Mucosa of descending colon (tissue), 3 donors: ENCODE measurements around the gene TRIM65. TPM values are rescaled to one million over a fixed set of nuclear protein-coding genes. Genes with fewer than 3 reads are reported as not detected.

Experiments
- ATAC-seq: fragments of 200-7000 bp; cut with Tn5 transposase; one replicate; pipeline ENCODE4 v1.9.1; 2020; ENCODE audit warnings: mild to moderate bottlenecking, moderate library complexity
- DNase-seq, 3 donors: peaks; one replicate each; pipeline ENCODE4 v3.0.0-alpha.2; 2020
- H3K36me3 ChIP-seq: fragments of 200-600 bp; one replicate; pipeline ENCODE4 v1.8.0; 2021; ENCODE audit warnings: low read depth, mild to moderate bottlenecking
- H3K4me1 ChIP-seq: fragments of 200-600 bp; one replicate; pipeline ENCODE4 v1.8.0; 2021; ENCODE audit warnings: low read depth, mild to moderate bottlenecking
- H3K4me3 ChIP-seq: fragments of 200-600 bp; one replicate; pipeline ENCODE4 v1.8.0; 2021; ENCODE audit warnings: mild to moderate bottlenecking
- H3K9me3 ChIP-seq: fragments of 200-600 bp; one replicate; pipeline ENCODE4 v1.8.0; 2021; ENCODE audit warnings: mild to moderate bottlenecking
- intact Hi-C, 2 donors: fragments of 100-400 bp; cut with DNase I in 1 of 2; cut with micrococcal nuclease in 1 of 2; formaldehyde crosslinking; loops; one replicate each; pipeline versions ENCODE4 v1.11.0 to v1.11.1; 2022; cut with DNase I, micrococcal nuclease
- total RNA-seq, 3 donors: library from RNA; stranded (reverse); fragmentation: NEBNext Ultra II Directional in 2 of 3; extraction: Animal tissue kit (Norgen Biotek cat#: 25700) in 2 of 3; gene quantifications; one replicate each; pipeline versions ENCODE4 v1.2.1 to v1.2.4, GENCODE V29; 2021 to 2023
- TF ChIP-seq, protein P1 (sequence below): fragments of 200-600 bp; IDR thresholded peaks from one replicate; pipeline ENCODE4 v1.8.0; 2022; ENCODE audit warnings: antibody characterized with exemption, mild to moderate bottlenecking
- donor health status: DM: no; HTN: no; CAD: no; lungs with moderate emphysema.
- donor health status: DM: no; HTN: no; CAD: no.
- donor health status: DM: no; HTN: yes; CAD: no.

TRIM65 gene
- total RNA-seq, 3 donors from 2014 or later: 13.7 to 23.8 (median 15.4) TPM

DNA sequence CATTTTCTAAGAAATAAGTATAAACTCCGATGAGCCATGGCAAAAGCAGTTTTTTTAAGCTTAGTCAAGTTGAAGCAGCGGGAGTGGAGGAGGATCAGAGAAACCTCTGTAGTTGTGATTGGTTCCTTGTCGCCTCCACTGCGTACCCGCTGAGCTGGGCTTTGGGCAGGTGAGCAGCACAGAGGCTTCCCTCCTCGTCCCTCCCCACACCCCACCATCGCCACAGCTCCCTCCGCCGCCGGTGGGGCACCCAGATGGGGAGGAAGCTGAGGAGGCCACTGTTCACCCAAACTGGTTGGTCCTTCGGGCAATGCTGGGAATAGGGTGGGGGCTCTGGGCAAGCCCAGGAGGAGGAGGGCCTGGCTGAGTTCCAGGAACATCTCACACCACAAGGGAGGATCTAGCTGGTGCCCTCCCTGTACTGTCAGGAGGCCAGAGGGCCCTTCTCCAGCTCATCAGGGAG, 13.1 kb upstream of the TRIM65 start:
- ATAC-seq: peak; percentile 19
- Histone ChIP-seq H3K36me3 (no peaks in the 10 kb centered on the region), H3K4me1 (peaks cover 5% of the 10 kb centered on the region), H3K9me3 (no peaks in the 10 kb centered on the region), H3K4me3 (no peak overlapping the region)
- TF ChIP-seq, protein P1, sequence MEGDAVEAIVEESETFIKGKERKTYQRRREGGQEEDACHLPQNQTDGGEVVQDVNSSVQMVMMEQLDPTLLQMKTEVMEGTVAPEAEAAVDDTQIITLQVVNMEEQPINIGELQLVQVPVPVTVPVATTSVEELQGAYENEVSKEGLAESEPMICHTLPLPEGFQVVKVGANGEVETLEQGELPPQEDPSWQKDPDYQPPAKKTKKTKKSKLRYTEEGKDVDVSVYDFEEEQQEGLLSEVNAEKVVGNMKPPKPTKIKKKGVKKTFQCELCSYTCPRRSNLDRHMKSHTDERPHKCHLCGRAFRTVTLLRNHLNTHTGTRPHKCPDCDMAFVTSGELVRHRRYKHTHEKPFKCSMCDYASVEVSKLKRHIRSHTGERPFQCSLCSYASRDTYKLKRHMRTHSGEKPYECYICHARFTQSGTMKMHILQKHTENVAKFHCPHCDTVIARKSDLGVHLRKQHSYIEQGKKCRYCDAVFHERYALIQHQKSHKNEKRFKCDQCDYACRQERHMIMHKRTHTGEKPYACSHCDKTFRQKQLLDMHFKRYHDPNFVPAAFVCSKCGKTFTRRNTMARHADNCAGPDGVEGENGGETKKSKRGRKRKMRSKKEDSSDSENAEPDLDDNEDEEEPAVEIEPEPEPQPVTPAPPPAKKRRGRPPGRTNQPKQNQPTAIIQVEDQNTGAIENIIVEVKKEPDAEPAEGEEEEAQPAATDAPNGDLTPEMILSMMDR: no peak
- no peak for DNase-seq
- intact Hi-C loops: loop anchor here (10.0 kb wide), 1 partner anchor 95 kb away; the partner anchor contains the start of gene CDK3 (in 2 of the 2)

DNA sequence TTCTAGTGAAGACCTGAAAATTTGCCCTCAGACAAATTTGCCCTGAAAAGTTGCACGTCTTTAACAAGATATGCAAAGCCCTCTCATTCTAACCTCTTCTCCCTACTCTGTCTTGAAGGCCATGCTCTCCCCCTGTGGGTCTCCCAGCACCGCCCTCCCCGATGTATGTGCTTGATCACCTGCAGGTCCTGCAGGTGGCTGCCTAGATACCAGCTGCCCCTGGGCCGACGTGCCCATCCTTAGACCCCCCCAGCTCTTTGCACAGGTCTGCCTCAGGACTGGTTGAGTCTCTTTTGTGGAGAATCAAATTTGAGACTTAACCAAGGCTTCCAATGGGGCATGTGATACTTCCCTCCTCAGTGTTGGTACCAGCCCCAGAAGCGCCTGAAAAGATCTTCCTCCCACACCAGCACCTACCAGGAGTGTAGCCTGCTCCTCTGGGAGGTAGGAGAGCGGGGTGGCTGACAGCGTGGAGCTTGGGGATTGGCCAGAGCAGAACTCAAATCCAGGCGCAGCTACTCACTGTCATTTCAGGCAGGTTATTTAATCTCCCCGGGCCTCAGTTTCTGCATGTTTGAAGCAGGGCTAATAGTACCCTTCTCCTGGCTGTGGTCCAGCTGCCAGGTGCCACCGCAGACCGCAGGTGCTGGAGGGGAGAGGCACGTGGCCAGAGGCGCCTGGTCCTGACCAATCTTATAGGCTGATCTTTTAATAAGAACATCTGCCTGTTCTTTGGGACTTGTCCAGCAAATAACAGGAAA, 12.5 kb upstream of the TRIM65 start:
- intact Hi-C loops: loop anchor here (10.0 kb wide), 1 partner anchor 96 kb away; the partner anchor contains the start of gene CDK3 (in 2 of the 2)
- Histone ChIP-seq H3K4me3 (no peak overlapping the region), H3K36me3 (no peaks in the 10 kb centered on the region), H3K9me3 (no peaks in the 10 kb centered on the region), H3K4me1 (peaks cover 5% of the 10 kb centered on the region)
- DNase-seq: no peak
- ATAC-seq: no peak
- TF ChIP-seq, protein P1: no peak

DNA sequence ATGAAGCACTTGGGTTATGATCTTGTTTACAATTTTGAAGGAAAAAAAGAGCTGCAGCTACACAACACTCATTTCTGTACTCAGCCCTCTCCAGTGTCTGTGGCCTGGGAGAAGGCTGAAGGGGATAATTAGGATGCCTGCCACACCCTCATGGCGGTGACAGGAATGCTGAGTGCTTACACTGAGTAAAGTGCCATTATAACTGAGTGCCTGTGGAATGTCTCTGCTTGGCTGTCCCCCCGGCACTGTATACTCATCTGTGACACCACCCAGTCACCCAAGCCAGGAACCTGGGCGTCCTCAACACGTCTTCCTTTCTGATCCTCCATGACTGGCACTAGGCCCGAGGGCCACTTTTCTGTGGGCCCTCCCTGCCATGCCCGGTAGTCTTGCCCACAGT, 11.4 kb upstream of the TRIM65 start:
- Histone ChIP-seq H3K36me3 (no peaks in the 10 kb centered on the region), H3K4me1 (peaks cover 12% of the 10 kb centered on the region), H3K9me3 (no peaks in the 10 kb centered on the region), H3K4me3 (no peak overlapping the region)
- TF ChIP-seq, protein P1: no peak
- no peak for ATAC-seq
- intact Hi-C loops: loop anchor here (10.0 kb wide), 1 partner anchor 97 kb away; the partner anchor contains the start of gene CDK3 (in 2 of the 2)
- no peak for DNase-seq

DNA sequence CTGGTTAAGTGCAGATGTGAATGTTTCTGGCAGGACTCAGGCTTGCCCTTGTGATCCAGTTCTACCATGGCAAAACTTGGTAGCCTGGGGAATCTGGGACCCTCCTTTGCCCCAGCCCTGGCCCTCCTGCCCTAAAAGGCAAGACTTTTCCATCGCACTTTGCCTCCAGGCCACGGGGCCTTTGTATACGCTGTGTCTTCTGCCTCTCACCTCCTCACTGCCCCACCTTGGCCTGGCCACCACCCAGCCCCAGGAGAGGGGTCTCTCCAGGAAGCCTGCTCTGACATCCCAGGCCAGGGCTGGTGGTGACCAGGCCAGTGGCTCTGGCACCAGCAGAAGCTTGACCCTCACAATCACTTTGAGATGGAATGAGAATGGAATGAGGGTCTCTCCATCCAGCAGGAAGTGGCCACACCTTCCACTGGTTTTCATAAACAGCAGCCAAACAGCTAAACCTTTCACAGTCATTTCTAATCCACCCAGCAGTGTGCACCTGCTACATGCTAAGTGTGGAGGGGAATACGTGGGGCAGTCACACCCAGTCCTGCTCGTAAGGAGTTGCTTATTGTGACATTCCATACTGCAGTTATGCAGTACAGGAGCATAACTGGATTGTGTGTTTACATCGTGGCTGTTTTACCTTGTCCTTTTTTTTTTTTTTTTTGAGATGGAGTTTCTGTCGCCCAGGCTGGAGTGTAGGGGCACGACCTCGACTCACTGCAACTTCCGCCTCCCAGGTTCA, 9.6 kb upstream of the TRIM65 start:
- DNase-seq (no peak), ATAC-seq (no peak)
- Histone ChIP-seq H3K36me3 (no peaks in the 10 kb centered on the region), H3K4me3 (no peak overlapping the region), H3K4me1 (peaks cover 12% of the 10 kb centered on the region), H3K9me3 (no peaks in the 10 kb centered on the region)
- TF ChIP-seq, protein P1: no peak
- intact Hi-C loops: loop anchor here (10.0 kb wide), 1 partner anchor 98 kb away; the partner anchor contains the start of gene CDK3 (in 2 of the 2)

DNA sequence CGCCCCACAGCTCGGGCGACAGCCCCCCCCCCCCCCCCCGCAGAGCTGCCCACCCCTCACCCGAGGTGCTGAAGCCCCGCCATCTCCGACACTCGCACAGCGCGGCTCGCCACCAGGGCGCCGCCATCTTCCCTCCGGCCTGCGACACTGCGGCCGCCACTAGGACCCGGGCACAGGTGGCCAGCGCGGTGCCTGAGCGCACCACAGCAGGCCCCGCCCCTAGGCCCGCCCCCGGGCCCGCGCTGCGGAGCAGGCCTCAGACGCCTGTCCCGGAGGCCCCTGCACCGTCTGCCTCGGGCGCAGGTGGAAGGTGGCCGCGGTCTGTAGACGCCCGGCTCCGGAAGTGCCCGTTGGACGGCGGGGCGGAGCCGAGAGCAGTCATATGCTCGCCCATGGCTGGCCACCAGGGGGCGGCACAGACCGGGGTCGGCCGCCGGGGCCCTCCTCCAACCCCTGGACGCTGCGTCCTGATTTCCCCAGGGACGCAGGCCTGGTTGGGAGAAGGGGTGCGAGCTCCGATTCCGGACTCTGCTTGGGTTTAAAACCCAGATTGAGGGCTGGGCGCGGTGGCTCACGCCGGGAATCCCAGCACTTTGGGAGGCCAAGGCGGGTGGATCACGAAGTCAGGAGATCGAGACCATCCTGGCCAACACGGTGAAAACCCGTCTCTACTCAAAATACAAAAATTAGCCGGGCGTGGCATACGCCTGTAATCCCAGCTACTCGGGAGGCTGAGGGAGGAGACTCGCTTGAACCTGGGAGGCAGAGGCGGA, 8.2 kb upstream of the TRIM65 start, which contains the start of gene MRPL38:
MRPL38 (minus strand) TSS at position 136 of the 773 bp plus-strand sequence; CDS start at position 127, 9 bp downstream.
- Histone ChIP-seq H3K4me1 (peaks cover 7% of the 10 kb centered on the region), H3K36me3 (no peaks in the 10 kb centered on the region), H3K4me3 (peak within 1 kb of the TSS; percentile 74), H3K9me3 (no peaks in the 10 kb centered on the region)
- intact Hi-C loops: loop anchor here (10.0 kb wide), 1 partner anchor 100 kb away; the partner anchor contains the start of gene CDK3 (in 2 of the 2)
- ATAC-seq: peak; percentile 97
- TF ChIP-seq, protein P1: peak; percentile 99
- DNase-seq: peak; percentile 94 to 98 (median 98)
